GM12865 (cell line): ENCODE results near the gene CC2D2B.
"Not testable (repeated sequence)": the region's sequence is repeated elsewhere in the genome, so short reads cannot be mapped to it uniquely, and the experiment has no call there.

Source experiments
- DNase-seq: peaks from one replicate; pipeline ENCODE4 v3.0.0; 2010; ENCODE audit warnings: low read depth
- H3K4me3 ChIP-seq: 2 replicates; pipeline ENCODE4 v1.5.1; 2011; ENCODE audit warnings: mild to moderate bottlenecking, low read depth, low read length, control low read depth
- CTCF ChIP-seq: IDR thresholded peaks from 2 replicates; pipeline ENCODE4 v1.5.1; 2011; ENCODE audit warnings: low read length, control low read depth, low read depth, inconsistent platforms; ENCODE audit not compliant: insufficient read depth; ENCODE audit errors: missing control alignments

Gene CC2D2B

GRCh38 chr10:96043033-96043892 is 135.5 kb downstream of the CC2D2B start, which contains the start of gene CCNJ:
Gene CCNJ, plus strand, starts transcription at chr10:96043583. Its CDS starts 811 bp downstream, at chr10:96044394.
- H3K4me3 ChIP-seq = peak within 1 kb of the TSS; percentile 92
- no peak for TF ChIP-seq CTCF
- peak; percentile 92 for DNase-seq

GRCh38 chr10:96043893-96044715 is 136.3 kb downstream of the CC2D2B start:
- H3K4me3 ChIP-seq = peak overlapping the region; percentile 92
- no peak for TF ChIP-seq CTCF
- DNase-seq = peak; percentile 62

GRCh38 chr10:96044736-96045135 is 137.0 kb downstream of the CC2D2B start:
- peak; percentile 14 for DNase-seq
- TF ChIP-seq CTCF = no peak
- peak overlapping the region; percentile 92 for H3K4me3 ChIP-seq

- TF ChIP-seq CTCF = no peak
- no peak overlapping the region for H3K4me3 ChIP-seq
- DNase-seq = no peak
Observed at GRCh38 chr10:96046546-96046945, 138.8 kb downstream of the CC2D2B start.

- no peak for DNase-seq
- no peak for TF ChIP-seq CTCF
- H3K4me3 ChIP-seq = no peak overlapping the region
Observed at GRCh38 chr10:96047004-96047649, 139.4 kb downstream of the CC2D2B start.

GRCh38 chr10:96047925-96048324 is 140.2 kb downstream of the CC2D2B start:
- H3K4me3 ChIP-seq, DNase-seq: not testable (repeated sequence)

- no peak for TF ChIP-seq CTCF
- DNase-seq = no peak
- H3K4me3 ChIP-seq = no peak overlapping the region
Observed at GRCh38 chr10:96049340-96049739, 141.6 kb downstream of the CC2D2B start.
